H1 (cell line): ENCODE data around the gene DCX. TPM values are rescaled to one million over a fixed set of nuclear protein-coding genes. Genes with fewer than 3 reads are reported as not detected.

Experiments used
- CTCF ChIA-PET: fragments of 300-600 bp; sonication (Branson Sonifier 250); formaldehyde crosslinking; loops from one replicate; lab custom pipeline; 2021; ENCODE audit not compliant: partially characterized antibody; lab: Charles Lee
- POLR2A ChIA-PET: fragments of 300-600 bp; sonication (Branson Sonifier 250); formaldehyde crosslinking; loops from one replicate; lab custom pipeline; 2021; ENCODE audit warnings: inconsistent platforms; ENCODE audit not compliant: partially characterized antibody; lab: Charles Lee
- DNase-seq, 2 experiments: peaks; one replicate each; pipeline versions ENCODE4 v3.0.0 to v3.0.0-alpha.2; 2010 to 2022; ENCODE audit warnings: low spot score in 2 of 2, low read depth in 1 of 2, mixed read lengths in 1 of 2
- FAIRE-seq: peaks from 2 replicates; lab custom pipeline; 2011; peaks lifted over from hg19 to GRCh38; lab: Jason Lieb, UNC
- H2AFZ ChIP-seq: 2 replicates; pipeline ENCODE4 v1.8.1; 2012; ENCODE audit warnings: low read length, inconsistent platforms
- H2AK5ac ChIP-seq: 2 replicates; pipeline ENCODE4 v1.6.1; 2013; ENCODE audit warnings: low read depth, low read length
- H2BK120ac ChIP-seq: replicated peaks from 2 replicates; pipeline ENCODE3; 2013; ENCODE audit warnings: low read depth, low read length, inconsistent platforms
- H2BK12ac ChIP-seq: 2 replicates; pipeline ENCODE4 v1.6.1; 2013; ENCODE audit warnings: low read depth, low read length
- H2BK15ac ChIP-seq: 2 replicates; pipeline ENCODE4 v1.6.1; 2013; ENCODE audit warnings: low read length
- H2BK20ac ChIP-seq: 2 replicates; pipeline ENCODE4 v1.6.1; 2013; ENCODE audit warnings: low read length
- H2BK5ac ChIP-seq: 2 replicates; pipeline ENCODE4 v1.6.1; 2013; ENCODE audit warnings: low read depth, low read length
- H3K14ac ChIP-seq: 2 replicates; pipeline ENCODE4 v1.6.1; 2013; ENCODE audit warnings: inconsistent platforms; ENCODE audit not compliant: insufficient read length
- H3K18ac ChIP-seq: 2 replicates; pipeline ENCODE4 v1.6.1; 2013; ENCODE audit warnings: low read length; ENCODE audit errors: extremely low read depth
- H3K23ac ChIP-seq: 2 replicates; pipeline ENCODE4 v1.6.1; 2013; ENCODE audit warnings: inconsistent platforms; ENCODE audit not compliant: insufficient read length
- H3K23me2 ChIP-seq: 2 replicates; pipeline ENCODE4 v1.6.1; 2013; ENCODE audit warnings: low read depth, low read length
- H3K27ac ChIP-seq: 2 replicates; pipeline ENCODE4 v1.6.1; 2011; ENCODE audit warnings: low read depth, low read length, inconsistent platforms
- H3K27me3 ChIP-seq, 4 experiments: replicated peaks in 1 of 4; 1 replicate in 1 of 4; 2 replicates in 3 of 4; pipeline versions ENCODE4 v1.6.1 to v1.8.1; 2011 to 2013; ENCODE audit warnings: low read length in 3 of 4, mild to moderate bottlenecking in 3 of 4, inconsistent platforms in 2 of 4, mixed read lengths in 2 of 4, moderate library complexity in 1 of 4; ENCODE audit not compliant: control insufficient read depth in 3 of 4, insufficient read depth in 3 of 4; ENCODE audit errors: extremely low read depth in 1 of 4
- H3K36me3 ChIP-seq, 4 experiments: 2 replicates each; pipeline versions ENCODE4 v1.6.1 to v1.8.1; 2011 to 2013; ENCODE audit warnings: mild to moderate bottlenecking in 4 of 4, low read length in 3 of 4, moderate library complexity in 2 of 4, control low read depth in 1 of 4, inconsistent platforms in 1 of 4; ENCODE audit not compliant: insufficient read depth in 4 of 4, control insufficient read depth in 2 of 4
- H3K4ac ChIP-seq: replicated peaks from 2 replicates; pipeline ENCODE3; 2013; ENCODE audit warnings: low read length, low read depth, mixed read lengths, inconsistent platforms; ENCODE audit not compliant: insufficient read length
- H3K4me1 ChIP-seq, 4 experiments: replicated peaks in 1 of 4; 1 replicate in 1 of 4; 2 replicates in 3 of 4; pipeline versions ENCODE4 v1.6.1 to v1.8.1; 2011 to 2013; ENCODE audit warnings: low read length in 3 of 4, inconsistent platforms in 2 of 4, mixed read lengths in 1 of 4; ENCODE audit not compliant: insufficient read depth in 4 of 4, control insufficient read depth in 3 of 4
- H3K4me2 ChIP-seq, 2 experiments: 2 replicates each; pipeline versions ENCODE4 v1.6.1 to v1.8.1; 2011 to 2013; ENCODE audit warnings: low read depth in 2 of 2, low read length in 2 of 2, control low read depth in 1 of 2, inconsistent platforms in 1 of 2, mild to moderate bottlenecking in 1 of 2; ENCODE audit not compliant: insufficient read depth in 1 of 2
- H3K4me3 ChIP-seq, 4 experiments: fragments of 200-600, 300-600 bp in 1 of 4; sonication (generic), shearing (Covaris generic), sonication (Bioruptor Twin) in 1 of 4; 2 replicates each; pipeline versions ENCODE4 v1.5.1 to v1.8.1; 2011 to 2016; ENCODE audit warnings: low read length in 4 of 4, low read depth in 3 of 4, control low read depth in 2 of 4, inconsistent platforms in 2 of 4, mild to moderate bottlenecking in 2 of 4, mixed read lengths in 1 of 4, moderate library complexity in 1 of 4; ENCODE audit not compliant: insufficient read depth in 2 of 4; ENCODE audit errors: extremely low read depth in 1 of 4
- H3K56ac ChIP-seq: replicated peaks from 2 replicates; pipeline ENCODE3; 2013; ENCODE audit warnings: low read depth, mild to moderate bottlenecking, mixed read lengths, low read length, inconsistent platforms; ENCODE audit not compliant: insufficient read length
- H3K79me1 ChIP-seq: 2 replicates; pipeline ENCODE4 v1.6.1; 2013; ENCODE audit warnings: low read depth, low read length, control low read depth
- H3K79me2 ChIP-seq, 2 experiments: 2 replicates each; pipeline versions ENCODE4 v1.6.1 to v1.8.1; 2012 to 2013; ENCODE audit warnings: low read length in 2 of 2, mild to moderate bottlenecking in 2 of 2, inconsistent platforms in 1 of 2; ENCODE audit not compliant: insufficient read depth in 2 of 2, control insufficient read depth in 1 of 2
- H3K9ac ChIP-seq, 4 experiments: replicated peaks in 1 of 4; 1 replicate in 1 of 4; 2 replicates in 3 of 4; pipeline versions ENCODE4 v1.6.1 to v1.8.1; 2011 to 2013; ENCODE audit warnings: low read depth in 3 of 4, low read length in 3 of 4, control low read depth in 2 of 4, mild to moderate bottlenecking in 2 of 4, moderate library complexity in 2 of 4, inconsistent platforms in 1 of 4; ENCODE audit errors: extremely low read depth in 1 of 4
- H3K9me3 ChIP-seq, 2 experiments: 2 replicates each; pipeline versions ENCODE4 v1.6.1 to v1.8.1; 2012 to 2013; ENCODE audit warnings: mild to moderate bottlenecking in 2 of 2, moderate library complexity in 2 of 2, control low read depth in 1 of 2, inconsistent platforms in 1 of 2, low read depth in 1 of 2, low read length in 1 of 2, mixed read lengths in 1 of 2; ENCODE audit not compliant: insufficient read depth in 2 of 2
- H4K20me1 ChIP-seq, 2 experiments: replicated peaks in 1 of 2; 2 replicates each; pipeline versions ENCODE3 to v1.8.1; 2011 to 2013; ENCODE audit warnings: inconsistent platforms in 2 of 2, low read length in 2 of 2, mild to moderate bottlenecking in 1 of 2; ENCODE audit not compliant: insufficient read depth in 2 of 2, control insufficient read depth in 1 of 2
- H4K5ac ChIP-seq: 2 replicates; pipeline ENCODE4 v1.6.1; 2013; ENCODE audit warnings: low read length, low read depth, mixed read lengths, inconsistent platforms; ENCODE audit not compliant: insufficient read length
- H4K8ac ChIP-seq: 2 replicates; pipeline ENCODE4 v1.8.0; 2013; ENCODE audit warnings: mild to moderate bottlenecking, moderate library complexity, low read length, inconsistent platforms; ENCODE audit not compliant: insufficient read depth; ENCODE audit errors: extremely low read depth
- H4K91ac ChIP-seq: replicated peaks from 2 replicates; pipeline ENCODE3; 2013; ENCODE audit warnings: low read length, mixed read lengths, inconsistent platforms; ENCODE audit not compliant: insufficient read length
- CHD1 ChIP-seq: IDR thresholded peaks from 2 replicates; pipeline ENCODE4 v1.6.1; 2012; ENCODE audit warnings: low read depth, low read length, improper control_type of control experiment
- POLR2AphosphoS5 ChIP-seq: IDR thresholded peaks from 2 replicates; pipeline ENCODE4 v1.6.1; 2011; ENCODE audit warnings: low read depth, low read length
- RFX5 ChIP-seq: IDR thresholded peaks from 2 replicates; pipeline ENCODE4 v1.6.1; 2011; ENCODE audit warnings: low read depth, low read length, improper control_type of control experiment, borderline replicate concordance
- SP2 ChIP-seq: IDR thresholded peaks from 2 replicates; pipeline ENCODE4 v1.6.1; 2012; ENCODE audit warnings: mild to moderate bottlenecking, low read length, inconsistent platforms
- TAF1 ChIP-seq: IDR thresholded peaks from 2 replicates; pipeline ENCODE4 v1.6.1; 2011; ENCODE audit warnings: mild to moderate bottlenecking, low read depth, low read length
- WGBS, 2 experiments: shearing (Covaris generic) in 1 of 2; methylation state at CpG; one replicate each; pipeline versions ENCODE4 v1.1.6 to v1.1.7; 2013 to 2015; ENCODE audit warnings: low lambda C conversion rate in 2 of 2, mixed read lengths in 2 of 2, inconsistent platforms in 1 of 2, low coverage in 1 of 2, missing lambda C conversion rate in 1 of 2; ENCODE audit not compliant: insufficient replicate concordance in 2 of 2, insufficient coverage in 1 of 2, insufficient read length in 1 of 2; ENCODE audit errors: extremely low coverage in 1 of 2, missing lambda C conversion rate in 1 of 2; 5-methylcytosine and 5-hydroxymethylcytosine counted together
- polyA plus RNA-seq, 7 experiments: library from polyadenylated mRNA; depleted of rRNA in 3 of 7; stranded (reverse) in 5 of 7; unstranded in 2 of 7; fragments of >200 nt in 5 of 7; fragments of 200-250 nt in 2 of 7; gene quantifications; 1 replicate in 5 of 7; 2 replicates in 1 of 7; 4 replicates in 1 of 7; pipeline versions ENCODE4 v1.2.1 to v1.2.3, GENCODE V29; 2011 to 2013; ENCODE audit warnings: missing spikeins in 2 of 7, mixed read lengths in 2 of 7
- total RNA-seq: library from RNA; stranded (reverse); fragmentation: NEBNext Ultra II Directional; extraction: Animal tissue kit (Norgen Biotek cat#: 25700); gene quantifications from 2 replicates; pipeline ENCODE4 v1.2.1, GENCODE V29; 2021

Gene DCX
- total and polyA plus RNA-seq, 2 of the 8 experiments (the other 6 are each of a cell fraction or from before 2014, with no cell fraction given) = 1.3 to 3.3 TPM

DNA sequence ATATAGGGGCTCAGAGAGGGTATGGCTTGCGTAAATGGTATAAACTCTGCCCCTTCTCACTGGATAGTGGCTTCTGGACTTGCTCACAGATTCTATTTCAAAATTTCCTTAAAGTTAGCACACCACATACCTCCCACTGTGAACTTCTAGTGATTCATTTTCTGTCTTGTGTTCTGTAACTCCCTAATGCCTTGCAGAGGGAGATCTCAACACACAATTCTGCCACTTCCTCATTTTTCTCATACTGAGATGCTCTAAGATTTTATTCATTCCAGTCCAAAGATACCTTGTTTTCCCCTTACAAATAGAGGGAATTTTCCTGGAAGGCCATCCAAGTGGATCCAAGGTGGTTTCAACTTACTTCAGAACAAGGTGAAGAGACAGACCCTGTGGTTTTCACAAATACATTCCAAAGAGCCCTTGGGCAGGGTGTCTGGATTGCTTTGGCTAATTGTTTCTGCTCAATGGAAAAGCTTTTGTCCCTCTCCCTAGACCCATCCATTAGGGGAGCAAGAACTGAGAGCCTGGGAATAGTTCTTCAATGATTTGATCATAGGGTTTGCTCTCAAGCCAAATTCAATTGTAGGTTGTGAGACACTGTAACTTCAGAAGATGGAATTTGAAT lies 89.6 kb downstream of the DCX start:
- Histone ChIP-seq H4K5ac (no peak overlapping the region), H3K56ac (no peak overlapping the region), H2BK15ac (no peak overlapping the region), H4K20me1 (no peaks in the 10 kb centered on the region), H3K4me3 (no peak overlapping the region), H2AFZ (no peak overlapping the region), H3K4me1 (peaks cover 0 to 11% (median 0%) of the 10 kb centered on the region in 4 experiments; a peak in 1 of 7 replicates), H3K79me2 (no peaks in the 10 kb centered on the region), H2BK12ac (no peak overlapping the region), H2BK120ac (no peak overlapping the region), H3K18ac (no peak overlapping the region), H3K9ac (no peak overlapping the region), H3K23me2 (no peaks in the 10 kb centered on the region), H2BK5ac (no peak overlapping the region), H3K4me2 (no peak overlapping the region), H3K4ac (no peak overlapping the region), H3K23ac (no peak overlapping the region), H3K27me3 (no peaks in the 10 kb centered on the region), H3K36me3 (no peaks in the 10 kb centered on the region), H4K91ac (no peak overlapping the region), H2BK20ac (no peak overlapping the region), H3K27ac (no peak overlapping the region), H2AK5ac (no peak overlapping the region), H3K9me3 (no peaks in the 10 kb centered on the region), H4K8ac (no peak overlapping the region), H3K14ac (no peak overlapping the region), H3K79me1 (no peaks in the 10 kb centered on the region)
- DNase-seq = no peak
- CTCF ChIA-PET = interaction anchor here (1.0 kb wide), 1 partner anchor 123 kb away, joined by 6 read pairs; no protein-coding TSS in a partner anchor
- POLR2A ChIA-PET = no interaction called here
- WGBS, 2 experiments = 92% methylated on average over 1 of the region's 1 CpG; no CpG with 5 or more reads in 1 of the 2 experiments
- no peak for FAIRE-seq
- no peak for TF ChIP-seq CHD1
- no peak for TF ChIP-seq RFX5
- no peak for TF ChIP-seq SP2
- no peak for TF ChIP-seq TAF1
- TF ChIP-seq POLR2AphosphoS5 = no peak
